DND-41 (cell line): ENCODE measurements around the gene ARMC3.

ENCODE experiments used
- CTCF ChIP-seq: IDR thresholded peaks from 2 replicates; pipeline ENCODE4 v1.5.1; 2012; ENCODE audit warnings: borderline replicate concordance, low read length, moderate library complexity, mild to moderate bottlenecking; ENCODE audit not compliant: poor library complexity, severe bottlenecking; ENCODE audit errors: extremely low read depth
- EZH2 ChIP-seq: IDR thresholded peaks from 3 replicates; pipeline ENCODE4 v1.6.1; 2012; ENCODE audit warnings: borderline replicate concordance, low read depth, mild to moderate bottlenecking, moderate library complexity, low read length, inconsistent platforms; ENCODE audit not compliant: severe bottlenecking

- no peak for TF ChIP-seq CTCF
- TF ChIP-seq EZH2: no peak
Observed at GRCh38 chr10:23015021-23015707, 87.3 kb downstream of the ARMC3 start.
